ENCODE measurements around the gene CSMD2.

Gene CSMD2

DNA sequence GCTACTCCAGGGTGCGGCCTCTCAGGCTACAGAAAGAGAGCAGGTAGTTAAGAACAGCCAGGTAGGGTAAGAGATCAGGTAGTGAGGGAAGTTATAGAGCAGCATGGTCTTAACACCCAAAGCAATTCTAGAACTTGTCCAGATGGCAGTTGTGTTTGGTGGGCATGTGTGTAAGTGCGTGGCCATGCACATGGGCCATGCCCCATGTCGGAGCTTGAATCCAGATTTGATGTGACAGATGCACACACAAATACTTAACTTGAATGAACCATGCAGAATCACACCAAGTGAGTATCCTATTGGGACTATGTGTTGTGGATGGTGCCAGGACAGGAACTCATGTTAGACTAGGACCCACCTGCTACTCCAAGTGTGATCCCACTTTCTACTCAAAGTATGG lies 446.8 kb downstream of the CSMD2 start:
- POLR2A ChIA-PET, result no interaction called here
- H3K4me3 ChIP-seq (ENCODE audit: low read depth, low read length), result no peak overlapping the region
- DNase-seq (ENCODE audit: low read depth, low spot score), result no peak
- TF ChIP-seq, protein P1, sequence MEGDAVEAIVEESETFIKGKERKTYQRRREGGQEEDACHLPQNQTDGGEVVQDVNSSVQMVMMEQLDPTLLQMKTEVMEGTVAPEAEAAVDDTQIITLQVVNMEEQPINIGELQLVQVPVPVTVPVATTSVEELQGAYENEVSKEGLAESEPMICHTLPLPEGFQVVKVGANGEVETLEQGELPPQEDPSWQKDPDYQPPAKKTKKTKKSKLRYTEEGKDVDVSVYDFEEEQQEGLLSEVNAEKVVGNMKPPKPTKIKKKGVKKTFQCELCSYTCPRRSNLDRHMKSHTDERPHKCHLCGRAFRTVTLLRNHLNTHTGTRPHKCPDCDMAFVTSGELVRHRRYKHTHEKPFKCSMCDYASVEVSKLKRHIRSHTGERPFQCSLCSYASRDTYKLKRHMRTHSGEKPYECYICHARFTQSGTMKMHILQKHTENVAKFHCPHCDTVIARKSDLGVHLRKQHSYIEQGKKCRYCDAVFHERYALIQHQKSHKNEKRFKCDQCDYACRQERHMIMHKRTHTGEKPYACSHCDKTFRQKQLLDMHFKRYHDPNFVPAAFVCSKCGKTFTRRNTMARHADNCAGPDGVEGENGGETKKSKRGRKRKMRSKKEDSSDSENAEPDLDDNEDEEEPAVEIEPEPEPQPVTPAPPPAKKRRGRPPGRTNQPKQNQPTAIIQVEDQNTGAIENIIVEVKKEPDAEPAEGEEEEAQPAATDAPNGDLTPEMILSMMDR (IDR thresholded peaks at IDR 0.05; ENCODE audit: insufficient read depth, low read length, missing control alignments), result no peak
- CTCF ChIA-PET, result interaction anchor here (1.4 kb wide), 1 partner anchor 85 kb away, joined by 3 read pairs; no protein-coding TSS in a partner anchor

DNA sequence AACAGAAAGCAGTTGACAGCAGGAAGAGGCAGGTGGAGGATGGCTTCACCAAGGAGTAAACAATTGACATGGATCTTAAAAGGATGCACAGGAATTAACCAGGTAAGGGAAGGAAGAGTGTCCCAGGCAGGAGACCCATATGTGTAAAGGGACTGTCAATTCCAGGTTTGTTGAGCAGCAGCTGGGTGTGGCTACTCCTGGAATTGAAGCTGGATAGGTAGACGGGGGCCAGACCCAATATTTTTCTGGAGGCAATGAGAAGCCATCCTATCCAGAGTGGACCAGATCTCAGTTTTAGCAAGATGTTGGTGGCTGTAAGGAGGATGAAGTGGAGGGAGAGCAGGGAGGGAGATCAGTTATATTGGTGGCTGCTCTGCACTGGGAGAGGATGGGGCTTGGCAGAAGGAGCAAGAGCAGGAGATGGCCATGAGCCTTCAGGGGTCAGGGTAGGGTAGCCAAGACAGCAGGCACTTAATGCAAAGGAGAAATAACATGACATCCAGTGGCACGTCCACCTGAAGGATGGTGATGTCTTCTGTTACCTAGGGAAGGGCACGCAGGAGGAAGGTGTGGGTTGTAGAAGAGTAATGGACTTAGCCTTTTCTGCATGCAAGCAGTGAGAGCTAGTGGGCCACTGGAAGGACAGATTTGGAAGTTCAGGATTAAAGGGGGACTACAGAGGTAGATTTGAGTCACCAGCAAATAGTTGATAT lies 447.9 kb downstream of the CSMD2 start:
- ChIA-PET CTCF (interaction anchor here (1.4 kb wide), 1 partner anchor 84 kb away, joined by 3 read pairs; no protein-coding TSS in a partner anchor), POLR2A (no interaction called here)
- TF ChIP-seq, protein P1 (IDR thresholded peaks at IDR 0.05; ENCODE audit: insufficient read depth, low read length, missing control alignments), result no peak
- no peak for DNase-seq (ENCODE audit: low read depth, low spot score)
- no peak overlapping the region for H3K4me3 ChIP-seq (ENCODE audit: low read depth, low read length)

DNA sequence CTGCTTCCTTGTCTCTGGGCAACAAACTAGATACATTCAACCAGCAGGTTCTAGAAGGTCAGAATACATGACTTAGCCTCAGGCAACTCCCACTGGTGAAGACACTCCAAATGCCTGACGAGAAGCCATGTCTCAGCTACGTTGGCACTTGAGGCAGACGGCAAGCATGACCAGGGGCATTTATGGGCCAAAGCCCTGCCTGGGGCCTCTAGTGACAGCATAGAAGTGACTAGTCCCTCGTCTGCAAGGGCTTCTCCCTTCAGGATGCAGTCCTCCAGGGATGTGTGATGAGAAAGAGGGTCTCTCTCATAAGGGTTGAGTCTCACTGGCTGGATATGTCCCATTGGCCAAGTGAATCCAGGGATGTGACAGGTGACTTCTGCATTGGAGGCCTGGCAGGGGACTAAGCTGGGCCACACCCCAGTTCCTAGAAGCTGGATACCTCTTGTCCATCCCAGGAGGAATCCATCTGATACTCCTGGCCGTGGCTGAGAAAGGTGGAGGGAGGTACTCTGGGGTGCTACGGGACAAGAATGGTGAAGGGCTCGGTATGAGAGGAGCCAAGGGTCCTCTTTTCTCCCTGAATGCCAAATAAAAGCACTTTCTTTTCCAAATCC lies 449.7 kb downstream of the CSMD2 start:
- H3K4me3 ChIP-seq (ENCODE audit: low read depth, low read length), result no peak overlapping the region
- DNase-seq (ENCODE audit: low read depth, low spot score), result no peak
- CTCF ChIA-PET, result no interaction called here
- TF ChIP-seq, protein P1 (IDR thresholded peaks at IDR 0.05; ENCODE audit: insufficient read depth, low read length, missing control alignments), result no peak
- POLR2A ChIA-PET, result no interaction called here

DNA sequence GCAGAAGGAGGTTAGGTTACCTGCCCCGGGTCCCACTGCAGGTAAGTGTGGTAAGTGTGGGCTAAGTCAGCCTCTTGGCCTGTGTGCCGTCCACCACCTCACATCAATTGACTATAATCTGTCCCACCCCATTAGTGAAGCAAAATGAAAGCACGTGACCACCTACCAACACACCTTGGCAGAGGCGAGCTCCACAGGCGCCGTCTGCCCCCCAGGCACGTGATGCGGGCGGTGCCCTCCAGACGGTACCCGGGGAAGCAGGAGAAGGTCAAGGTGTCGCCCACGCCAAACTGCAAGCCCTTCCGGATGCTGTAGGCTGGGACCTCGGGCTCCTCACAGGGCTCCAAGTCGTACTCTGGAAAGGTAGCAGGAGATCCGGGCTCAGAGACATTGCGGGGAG lies 450.6 kb downstream of the CSMD2 start:
- DNase-seq (ENCODE audit: low read depth, low spot score), result no peak
- CTCF ChIA-PET, result no interaction called here
- TF ChIP-seq, protein P1 (IDR thresholded peaks at IDR 0.05; ENCODE audit: insufficient read depth, low read length, missing control alignments), result no peak
- POLR2A ChIA-PET, result no interaction called here
- H3K4me3 ChIP-seq (ENCODE audit: low read depth, low read length), result no peak overlapping the region

DNA sequence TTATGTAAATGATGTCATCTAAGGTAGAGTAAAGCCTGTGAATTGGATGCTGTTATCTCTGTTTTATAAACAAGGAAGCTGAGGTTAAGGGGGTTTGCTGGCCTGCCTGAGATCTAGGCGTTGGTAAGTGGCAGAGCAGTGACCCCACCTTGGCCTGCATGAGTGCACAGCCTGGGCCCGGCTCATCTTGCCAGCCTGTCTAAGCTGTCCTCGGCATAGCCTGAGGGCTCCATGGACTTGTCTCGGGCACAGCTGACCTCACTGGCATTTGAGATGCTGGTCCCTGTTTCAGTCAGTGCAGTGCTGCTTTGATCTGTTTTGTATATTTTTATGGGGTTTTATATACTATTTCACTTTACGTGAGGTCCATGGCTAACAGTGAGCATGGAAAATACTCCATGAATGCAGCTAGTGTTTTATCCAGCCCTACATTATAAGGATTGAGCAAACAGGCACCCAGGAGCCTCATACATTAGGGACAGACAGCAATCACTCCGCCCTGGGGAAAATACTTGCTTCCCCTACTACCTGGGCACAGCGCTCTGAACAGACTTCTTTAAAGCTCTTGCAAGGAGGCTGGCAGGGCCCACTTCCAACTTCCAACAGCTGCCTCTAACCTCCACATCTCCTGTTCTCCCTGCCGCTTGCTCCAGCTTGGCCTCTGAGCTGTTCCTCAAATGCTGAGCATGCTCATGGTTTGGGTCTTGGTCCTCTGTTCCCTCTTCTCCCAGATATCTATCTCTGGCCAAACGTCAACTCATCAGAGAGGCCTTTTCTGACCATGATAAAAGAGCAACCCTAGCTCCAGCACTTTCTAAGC lies 451.8 kb downstream of the CSMD2 start:
- H3K4me3 ChIP-seq (ENCODE audit: low read depth, low read length), result no peak overlapping the region
- TF ChIP-seq, protein P1 (IDR thresholded peaks at IDR 0.05; ENCODE audit: insufficient read depth, low read length, missing control alignments), result no peak
- CTCF ChIA-PET, result interaction anchor here (0.9 kb wide), 1 partner anchor 22 kb away, joined by 3 read pairs; no protein-coding TSS in a partner anchor
- POLR2A ChIA-PET, result no interaction called here
- no peak for DNase-seq (ENCODE audit: low read depth, low spot score)

DNA sequence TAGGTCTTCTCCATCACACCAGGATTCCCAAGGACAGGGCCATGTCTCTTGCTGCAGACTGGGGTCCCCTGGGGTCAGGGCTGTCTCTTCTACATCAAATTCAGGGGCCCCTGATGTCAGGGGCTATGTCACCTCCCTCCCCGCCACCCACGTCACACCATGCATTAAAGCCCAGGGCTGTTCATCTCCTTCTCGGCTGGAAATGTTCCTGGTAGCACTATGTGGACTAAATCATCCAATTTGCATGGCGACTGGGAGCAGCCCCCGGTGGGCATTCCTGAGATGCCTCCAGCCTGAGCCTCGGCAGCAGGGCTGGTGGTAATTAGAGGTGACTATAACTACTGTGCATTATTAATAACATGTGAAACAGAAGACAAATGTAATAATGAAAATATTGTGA lies 452.8 kb downstream of the CSMD2 start:
- TF ChIP-seq, protein P1 (IDR thresholded peaks at IDR 0.05; ENCODE audit: insufficient read depth, low read length, missing control alignments), result no peak
- CTCF ChIA-PET, result no interaction called here
- no peak for DNase-seq (ENCODE audit: low read depth, low spot score)
- no peak overlapping the region for H3K4me3 ChIP-seq (ENCODE audit: low read depth, low read length)
- POLR2A ChIA-PET, result no interaction called here

All from AG04449 (cell line).